ENCODE measurements around the gene FUBP3.
"Not testable (repeated sequence)": the region's sequence is repeated elsewhere in the genome, so short reads cannot be mapped to it uniquely, and the experiment has no call there.

FUBP3 gene

DNA sequence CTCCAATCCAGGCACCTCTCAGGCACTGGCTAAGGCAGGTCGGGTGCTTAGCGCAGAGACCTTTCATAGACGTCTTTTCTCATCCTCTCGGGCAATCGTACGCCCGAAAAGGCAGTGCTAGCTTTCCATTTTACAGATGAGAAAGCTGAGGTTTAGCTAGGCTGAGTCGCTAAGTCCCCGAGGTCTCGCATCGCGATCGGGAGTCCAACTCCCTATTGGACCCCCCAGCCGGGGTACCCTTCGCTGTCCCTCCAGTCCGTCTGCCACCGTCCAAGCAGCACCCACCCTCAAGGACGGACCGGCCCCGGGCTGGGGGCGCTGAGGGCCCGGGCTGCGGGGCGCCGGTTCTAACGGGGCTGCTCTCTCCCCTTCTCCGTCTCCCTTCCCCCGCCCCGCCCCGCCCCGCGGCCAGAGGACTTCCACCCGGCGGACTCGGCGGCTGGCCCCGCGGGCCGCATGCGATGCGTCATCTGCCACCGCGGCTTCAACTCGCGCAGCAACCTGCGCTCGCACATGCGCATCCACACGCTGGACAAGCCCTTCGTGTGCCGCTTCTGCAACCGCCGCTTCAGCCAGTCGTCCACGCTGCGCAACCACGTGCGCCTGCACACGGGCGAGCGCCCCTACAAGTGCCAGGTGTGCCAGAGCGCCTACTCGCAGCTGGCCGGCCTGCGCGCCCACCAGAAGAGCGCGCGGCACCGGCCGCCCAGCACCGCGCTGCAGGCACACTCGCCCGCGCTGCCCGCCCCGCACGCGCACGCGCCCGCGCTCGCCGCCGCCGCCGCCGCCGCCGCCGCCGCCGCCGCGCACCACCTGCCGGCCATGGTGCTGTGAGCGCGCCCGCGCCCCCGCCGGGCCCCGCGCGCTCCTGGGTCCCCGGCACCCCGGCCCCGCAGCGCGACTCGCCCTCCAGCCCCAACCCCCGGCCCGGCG lies 101.7 kb downstream of the FUBP3 start:
- FAIRE-seq: no peak
- DNase-seq (ENCODE audit: insufficient read length, low spot score): peak; percentile 85

DNA sequence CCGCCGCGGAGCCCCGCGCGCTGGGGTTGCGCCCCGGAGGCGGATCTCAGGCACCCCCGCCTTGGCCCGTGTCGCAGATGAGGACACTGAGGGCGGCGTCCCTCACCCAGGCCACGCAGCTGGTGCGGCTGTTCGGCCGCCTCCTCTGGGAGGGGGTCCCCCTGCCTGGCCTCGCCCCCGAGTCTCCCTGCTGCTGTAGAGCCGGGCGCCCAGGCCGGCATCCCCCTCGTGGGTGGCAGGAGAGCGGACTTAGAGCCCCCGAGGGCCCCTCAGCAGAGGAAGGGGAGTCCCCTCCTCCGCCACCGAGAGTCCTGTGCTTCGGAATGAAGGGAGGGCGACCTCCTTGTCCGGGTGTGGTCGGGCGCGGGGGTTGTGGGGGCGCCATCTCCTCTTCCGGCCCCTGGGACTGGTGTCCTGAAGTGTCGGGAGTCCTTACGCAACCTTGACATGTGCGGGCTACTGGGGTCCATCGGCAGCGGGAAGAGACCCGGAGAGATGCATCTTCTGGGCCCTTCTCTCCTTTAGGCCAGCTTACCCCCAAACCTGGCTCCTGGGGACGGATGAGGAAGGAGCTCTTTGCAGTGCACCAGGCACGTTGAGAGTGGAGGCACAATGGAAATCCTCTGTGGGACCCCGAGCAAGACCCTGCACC lies 102.5 kb downstream of the FUBP3 start:
- DNase-seq (ENCODE audit: insufficient read length, low spot score): no peak
- no peak for FAIRE-seq

DNA sequence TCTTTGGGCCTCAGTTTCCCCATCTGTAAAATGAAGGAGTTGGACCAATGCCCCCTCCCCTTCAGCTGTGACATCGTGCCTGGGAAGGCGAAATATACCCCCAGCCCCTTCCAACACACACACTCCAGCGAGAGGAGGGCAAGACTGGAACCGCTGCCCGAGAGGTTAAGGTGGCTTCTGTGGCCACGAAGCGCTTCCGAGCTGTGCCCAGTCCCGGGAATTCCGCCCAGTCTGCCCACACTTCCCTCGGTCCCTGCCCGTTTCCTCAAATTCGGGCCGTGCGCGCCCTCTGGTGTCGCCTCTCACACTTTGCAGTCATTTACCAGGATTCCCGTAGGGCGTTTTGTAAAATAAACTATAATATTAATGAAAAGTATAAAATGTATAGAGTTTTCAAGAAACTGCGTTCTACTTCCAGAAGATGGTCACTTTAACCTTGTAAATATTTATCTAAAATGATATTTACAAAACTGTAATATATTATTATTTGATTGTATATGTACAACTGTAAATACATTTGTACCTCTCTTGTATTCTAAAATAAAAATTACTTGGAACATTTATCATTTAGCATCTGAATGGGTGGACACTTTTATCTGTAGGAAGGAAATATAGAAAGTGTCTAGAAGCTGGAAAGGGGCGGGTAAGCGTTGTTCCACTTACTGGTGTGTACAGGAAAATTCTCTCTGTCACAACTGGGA lies 103.2 kb downstream of the FUBP3 start:
- DNase-seq (ENCODE audit: insufficient read length, low spot score): no peak
- FAIRE-seq: peak; percentile 11

DNA sequence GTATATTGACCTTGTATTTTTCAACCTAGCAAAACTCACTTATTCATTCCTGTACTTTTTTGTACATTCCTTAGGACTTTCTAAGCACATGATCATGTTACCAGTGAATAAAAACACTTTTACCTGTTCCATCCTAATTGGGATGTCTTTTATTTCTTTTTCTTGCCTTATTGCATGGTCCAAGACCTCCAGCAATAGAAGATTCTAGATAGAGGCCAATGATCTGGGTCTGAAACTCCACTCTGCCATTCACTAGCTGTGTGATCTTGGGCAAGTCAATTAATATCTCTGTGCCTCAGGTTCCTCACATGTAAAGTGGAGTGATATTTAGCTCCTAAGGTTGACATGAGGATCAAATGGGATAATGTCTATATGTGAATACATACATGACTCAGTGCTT lies 105.7 kb downstream of the FUBP3 start:
- FAIRE-seq (no peak), DNase-seq (ENCODE audit: insufficient read length, low spot score) (no peak)

DNA sequence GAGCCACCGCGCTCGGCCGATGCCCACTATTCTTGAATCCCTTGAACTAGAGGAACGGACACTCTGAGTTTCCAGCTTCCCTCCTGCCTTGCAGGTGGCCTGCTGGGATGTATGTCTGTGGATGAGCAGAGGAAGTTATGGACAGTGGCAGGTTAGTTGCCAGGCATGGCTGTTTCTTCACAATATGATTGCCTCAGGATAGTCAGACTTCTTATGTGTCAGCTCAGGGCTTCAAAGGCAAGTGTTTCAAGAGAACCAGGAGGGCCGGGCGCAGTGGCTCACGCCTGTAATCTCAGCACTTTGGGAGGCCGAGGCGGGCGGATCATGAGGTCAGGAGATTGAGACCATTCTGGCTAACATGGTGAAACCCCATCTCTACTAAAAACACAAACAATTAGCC lies 106.6 kb downstream of the FUBP3 start:
- not testable (repeated sequence) for FAIRE-seq; DNase-seq (ENCODE audit: insufficient read length, low spot score)

DNA sequence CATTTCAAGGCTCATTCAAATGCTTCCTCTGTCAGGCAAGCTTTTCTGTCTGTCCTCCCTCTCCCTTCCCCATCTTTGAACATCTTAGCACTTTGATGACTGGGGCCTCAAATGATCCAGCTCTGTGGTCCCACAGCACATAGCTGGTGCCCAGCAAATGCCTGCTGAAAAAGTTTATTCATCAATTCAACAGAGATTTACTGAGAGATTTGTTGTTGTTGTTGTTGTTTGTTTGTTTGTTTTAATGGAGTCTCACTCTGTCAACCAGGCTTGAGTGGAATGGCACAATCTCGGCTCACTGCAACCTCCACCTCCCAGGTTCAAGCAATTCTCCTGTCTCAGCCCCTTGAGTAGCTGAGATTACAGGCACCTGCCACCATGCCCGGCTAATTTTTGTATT lies 108.2 kb downstream of the FUBP3 start:
- no peak for DNase-seq (ENCODE audit: insufficient read length, low spot score)
- FAIRE-seq: no peak

All from GM19239 (cell line).